GM20000 (cell line): Measurements from ENCODE around the gene SLC6A1.

ENCODE experiments used
- DNase-seq: peaks from one replicate; pipeline ENCODE4 v3.0.0; 2012; ENCODE audit warnings: low spot score
- TF ChIP-seq, protein P1 (sequence below): IDR thresholded peaks from 2 replicates; pipeline ENCODE4 v1.5.1; 2012; ENCODE audit warnings: mild to moderate bottlenecking, control low read depth; ENCODE audit errors: extremely low read depth, missing control alignments

SLC6A1 gene

DNA sequence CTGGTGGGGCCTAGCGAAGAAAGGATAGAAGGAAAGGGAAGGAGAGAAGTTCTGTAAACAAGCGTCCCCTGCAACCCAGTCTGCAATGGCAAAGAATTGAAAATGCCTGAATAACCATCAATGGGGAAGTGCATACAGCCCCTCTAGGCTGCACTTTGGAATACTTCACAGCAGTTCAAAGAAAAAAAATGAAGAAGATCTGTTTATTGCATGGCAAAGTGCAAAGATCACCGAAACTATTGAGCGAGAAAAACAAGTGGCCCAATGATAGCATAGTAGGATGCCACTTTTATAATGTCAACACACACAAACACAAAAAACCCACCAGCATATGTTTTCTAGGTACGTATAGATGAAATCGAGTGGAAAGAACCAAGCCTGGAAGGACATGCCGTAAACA is 13.6 kb upstream of the SLC6A1 start:
- TF ChIP-seq, protein P1, sequence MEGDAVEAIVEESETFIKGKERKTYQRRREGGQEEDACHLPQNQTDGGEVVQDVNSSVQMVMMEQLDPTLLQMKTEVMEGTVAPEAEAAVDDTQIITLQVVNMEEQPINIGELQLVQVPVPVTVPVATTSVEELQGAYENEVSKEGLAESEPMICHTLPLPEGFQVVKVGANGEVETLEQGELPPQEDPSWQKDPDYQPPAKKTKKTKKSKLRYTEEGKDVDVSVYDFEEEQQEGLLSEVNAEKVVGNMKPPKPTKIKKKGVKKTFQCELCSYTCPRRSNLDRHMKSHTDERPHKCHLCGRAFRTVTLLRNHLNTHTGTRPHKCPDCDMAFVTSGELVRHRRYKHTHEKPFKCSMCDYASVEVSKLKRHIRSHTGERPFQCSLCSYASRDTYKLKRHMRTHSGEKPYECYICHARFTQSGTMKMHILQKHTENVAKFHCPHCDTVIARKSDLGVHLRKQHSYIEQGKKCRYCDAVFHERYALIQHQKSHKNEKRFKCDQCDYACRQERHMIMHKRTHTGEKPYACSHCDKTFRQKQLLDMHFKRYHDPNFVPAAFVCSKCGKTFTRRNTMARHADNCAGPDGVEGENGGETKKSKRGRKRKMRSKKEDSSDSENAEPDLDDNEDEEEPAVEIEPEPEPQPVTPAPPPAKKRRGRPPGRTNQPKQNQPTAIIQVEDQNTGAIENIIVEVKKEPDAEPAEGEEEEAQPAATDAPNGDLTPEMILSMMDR: no peak
- DNase-seq: no peak

DNA sequence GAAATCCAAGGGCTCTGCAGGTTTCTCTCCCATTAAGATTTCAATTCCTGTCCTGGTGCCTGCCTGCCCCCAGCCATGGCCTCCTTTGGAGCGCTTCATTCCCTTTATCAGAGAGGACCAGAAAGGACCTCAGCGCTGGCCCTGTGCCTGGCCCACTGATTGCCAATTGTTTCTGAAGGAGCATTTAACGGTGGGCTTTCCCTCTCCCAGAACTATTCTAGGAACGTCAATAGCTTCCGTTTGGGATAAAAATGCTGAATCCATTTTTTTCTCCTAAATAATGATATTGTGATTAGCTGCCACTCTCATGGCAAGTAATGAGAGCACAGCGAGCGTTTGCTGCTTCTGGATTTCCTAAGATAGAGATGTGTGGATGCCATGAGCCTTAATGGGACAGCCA is 12.2 kb upstream of the SLC6A1 start:
- TF ChIP-seq, protein P1: no peak
- no peak for DNase-seq

GRCh38 chr3:10981031-10981430 is 11.5 kb upstream of the SLC6A1 start:
- DNase-seq: no peak
- TF ChIP-seq, protein P1: no peak

- TF ChIP-seq, protein P1: no peak
Observed at GRCh38 chr3:10981961-10982360, 10.6 kb upstream of the SLC6A1 start.

GRCh38 chr3:10982782-10983181 is 9.8 kb upstream of the SLC6A1 start:
- DNase-seq: no peak
- TF ChIP-seq, protein P1: no peak

More at GRCh38 chr3:10981961-10982360, 10.6 kb upstream of the SLC6A1 start:
- no peak for DNase-seq

GRCh38 chr3:10983219-10983916 is 9.2 kb upstream of the SLC6A1 start:
- TF ChIP-seq, protein P1: peak; percentile 23
- peak; percentile 68 for DNase-seq

- DNase-seq: no peak
Observed at GRCh38 chr3:10984371-10984896, 8.1 kb upstream of the SLC6A1 start.

More at GRCh38 chr3:10984371-10984896, 8.1 kb upstream of the SLC6A1 start:
- TF ChIP-seq, protein P1: no peak
